Suprapubic skin (tissue), 4 donors: Measurements from ENCODE around the gene ZNF410.

Source experiments
- EP300 ChIP-seq: sonication (generic); formaldehyde crosslinking; IDR thresholded peaks from one replicate; pipeline ENCODE4 v1.6.1; 2017; ENCODE audit warnings: antibody characterized with exemption
- POLR2A ChIP-seq, 2 donors: fragments of 450-650 bp; IDR thresholded peaks; one replicate each; pipeline ENCODE4 v1.6.1; 2017; ENCODE audit warnings: antibody characterized with exemption in 2 of 2, mild to moderate bottlenecking in 2 of 2, moderate library complexity in 2 of 2
- POLR2AphosphoS5 ChIP-seq, 3 donors: sonication (generic); formaldehyde crosslinking; IDR thresholded peaks; one replicate each; pipeline ENCODE4 v1.6.1; 2017; ENCODE audit warnings: antibody characterized with exemption in 3 of 3
- TF ChIP-seq, protein P1 (sequence below), 2 donors: fragments of 200-600 bp in 1 of 2; fragments of 450-650 bp in 1 of 2; sonication (generic) in 1 of 2; IDR thresholded peaks; one replicate each; pipeline ENCODE4 v1.5.1; 2016 to 2019; ENCODE audit warnings: antibody characterized with exemption in 2 of 2, mild to moderate bottlenecking in 1 of 2, moderate library complexity in 1 of 2

- TF ChIP-seq POLR2A (IDR thresholded peaks at IDR 0.05) (no peak), POLR2AphosphoS5 (IDR thresholded peaks at IDR 0.05) (no peak), EP300 (no peak)
- TF ChIP-seq, protein P1, sequence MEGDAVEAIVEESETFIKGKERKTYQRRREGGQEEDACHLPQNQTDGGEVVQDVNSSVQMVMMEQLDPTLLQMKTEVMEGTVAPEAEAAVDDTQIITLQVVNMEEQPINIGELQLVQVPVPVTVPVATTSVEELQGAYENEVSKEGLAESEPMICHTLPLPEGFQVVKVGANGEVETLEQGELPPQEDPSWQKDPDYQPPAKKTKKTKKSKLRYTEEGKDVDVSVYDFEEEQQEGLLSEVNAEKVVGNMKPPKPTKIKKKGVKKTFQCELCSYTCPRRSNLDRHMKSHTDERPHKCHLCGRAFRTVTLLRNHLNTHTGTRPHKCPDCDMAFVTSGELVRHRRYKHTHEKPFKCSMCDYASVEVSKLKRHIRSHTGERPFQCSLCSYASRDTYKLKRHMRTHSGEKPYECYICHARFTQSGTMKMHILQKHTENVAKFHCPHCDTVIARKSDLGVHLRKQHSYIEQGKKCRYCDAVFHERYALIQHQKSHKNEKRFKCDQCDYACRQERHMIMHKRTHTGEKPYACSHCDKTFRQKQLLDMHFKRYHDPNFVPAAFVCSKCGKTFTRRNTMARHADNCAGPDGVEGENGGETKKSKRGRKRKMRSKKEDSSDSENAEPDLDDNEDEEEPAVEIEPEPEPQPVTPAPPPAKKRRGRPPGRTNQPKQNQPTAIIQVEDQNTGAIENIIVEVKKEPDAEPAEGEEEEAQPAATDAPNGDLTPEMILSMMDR (IDR thresholded peaks at IDR 0.05), result no peak
Observed at GRCh38 chr14:73879027-73879426, 7.6 kb upstream of the ZNF410 start.
